HG03175 (cell line): ENCODE results near the gene USP30.

Source experiments
- ATAC-seq: cut with Tn5 transposase; IDR thresholded peaks from one replicate; pipeline ENCODE4 v1.9.1; 2021; ENCODE audit warnings: mild to moderate bottlenecking, moderate library complexity; ENCODE audit not compliant: unreplicated experiment

Gene USP30

GRCh38 chr12:109097435-109098182, 45.2 kb downstream of the USP30 start, which contains the start of gene UNG:
Gene UNG, plus strand, starts transcription at chr12:109097597. Its CDS starts 83 bp downstream, at chr12:109097680.
- ATAC-seq, result peak; percentile 94

- peak; percentile 29 for ATAC-seq
These were observed 45.8 kb downstream of the USP30 start for GRCh38 chr12:109098183-109098604.

GRCh38 chr12:109098651-109099050, 46.3 kb downstream of the USP30 start:
- no peak for ATAC-seq

GRCh38 chr12:109099431-109100020, 47.1 kb downstream of the USP30 start:
- ATAC-seq, result no peak

GRCh38 chr12:109100741-109101140, 48.4 kb downstream of the USP30 start:
- ATAC-seq, result no peak

- no peak for ATAC-seq
These were observed 50.1 kb downstream of the USP30 start for GRCh38 chr12:109102491-109102890.

- no peak for ATAC-seq
These were observed 52.8 kb downstream of the USP30 start for GRCh38 chr12:109105176-109105575.

GRCh38 chr12:109109746-109110350, 57.5 kb downstream of the USP30 start:
- ATAC-seq, result no peak

- no peak for ATAC-seq
These were observed 58.7 kb downstream of the USP30 start for GRCh38 chr12:109110988-109111495.

- no peak for ATAC-seq
These were observed 60.5 kb downstream of the USP30 start for GRCh38 chr12:109112720-109113465.

GRCh38 chr12:109113661-109114321, 61.4 kb downstream of the USP30 start:
- ATAC-seq, result no peak

- ATAC-seq, result no peak
These were observed 62.3 kb downstream of the USP30 start for GRCh38 chr12:109114644-109115043.

GRCh38 chr12:109115404-109115757, 63.0 kb downstream of the USP30 start:
- no peak for ATAC-seq

GRCh38 chr12:109115758-109116610, 63.6 kb downstream of the USP30 start, which contains the start of gene ACACB:
Gene ACACB, plus strand, starts transcription at chr12:109116587. Its CDS starts 22,819 bp downstream, at chr12:109139406.
- ATAC-seq, result no peak

- ATAC-seq, result no peak
These were observed 64.2 kb downstream of the USP30 start for GRCh38 chr12:109116611-109116949.

GRCh38 chr12:109120095-109120494, 67.7 kb downstream of the USP30 start:
- ATAC-seq, result no peak

GRCh38 chr12:109120557-109120956, 68.2 kb downstream of the USP30 start:
- ATAC-seq, result no peak

- no peak for ATAC-seq
These were observed 69.0 kb downstream of the USP30 start for GRCh38 chr12:109121346-109121880.

- no peak for ATAC-seq
These were observed 72.7 kb downstream of the USP30 start for GRCh38 chr12:109124878-109125648.
